GM23338 (cell line): ENCODE data around the gene MTHFD1L. TPM values are rescaled to one million over a fixed set of nuclear protein-coding genes. Genes with fewer than 3 reads are reported as not detected.

ENCODE experiments used
- ATAC-seq: fragments of 200-7000 bp; cut with Tn5 transposase; 3 replicates; pipeline ENCODE4 v1.9.1; 2020
- DNase-seq: peaks from one replicate; pipeline ENCODE4 v3.0.0-alpha.2; 2015; ENCODE audit warnings: low spot score
- H2AFZ ChIP-seq: fragments of 200-600 bp; sonication (generic); 2 replicates; pipeline ENCODE4 v1.8.0; 2016; ENCODE audit warnings: antibody characterized with exemption, mild to moderate bottlenecking, moderate library complexity
- H3F3A ChIP-seq: fragments of 200-600 bp; sonication (generic); replicated peaks from 2 replicates; pipeline ENCODE4 v1.8.0; 2017; ENCODE audit warnings: antibody characterized with exemption, mixed run types, low read depth
- H3K27ac ChIP-seq: fragments of 200-600 bp; sonication (generic); 2 replicates; pipeline ENCODE4 v1.6.1; 2016; ENCODE audit warnings: low read depth
- H3K27me3 ChIP-seq: fragments of 200-600 bp; sonication (generic); 2 replicates; pipeline ENCODE4 v1.8.0; 2016; ENCODE audit warnings: mild to moderate bottlenecking, mixed run types, moderate library complexity; ENCODE audit not compliant: insufficient read depth
- H3K36me3 ChIP-seq: fragments of 200-600 bp; sonication (generic); 2 replicates; pipeline ENCODE4 v1.8.0; 2016; ENCODE audit warnings: mild to moderate bottlenecking; ENCODE audit not compliant: insufficient read depth
- H3K4me1 ChIP-seq: fragments of 200-600 bp; sonication (generic); 2 replicates; pipeline ENCODE4 v1.8.0; 2016; ENCODE audit warnings: mild to moderate bottlenecking, moderate library complexity; ENCODE audit not compliant: insufficient read depth
- H3K4me2 ChIP-seq: fragments of 200-600 bp; sonication (generic); 2 replicates; pipeline ENCODE4 v1.7.1; 2017; ENCODE audit warnings: mixed run types
- H3K4me3 ChIP-seq: fragments of 200-600 bp; sonication (generic); 2 replicates; pipeline ENCODE4 v1.6.1; 2016; ENCODE audit warnings: mixed run types
- H3K79me2 ChIP-seq: fragments of 200-600 bp; sonication (generic); replicated peaks from 2 replicates; pipeline ENCODE4 v1.8.0; 2017; ENCODE audit warnings: mild to moderate bottlenecking; ENCODE audit not compliant: insufficient read depth
- H3K9me2 ChIP-seq: fragments of 200-600 bp; sonication (generic); 2 replicates; pipeline ENCODE4 v1.8.0; 2017; ENCODE audit not compliant: insufficient read depth
- H4K20me1 ChIP-seq: fragments of 200-600 bp; sonication (generic); replicated peaks from 2 replicates; pipeline ENCODE4 v1.8.0; 2017; ENCODE audit warnings: mild to moderate bottlenecking; ENCODE audit not compliant: insufficient read depth
- H3K27ac Mint-ChIP-seq: 2 replicates; pipeline ENCODE4 v1.8.0; 2020; ENCODE audit warnings: inconsistent platforms, mild to moderate bottlenecking, moderate library complexity, mixed read lengths
- H3K27me3 Mint-ChIP-seq: 3 replicates; pipeline ENCODE4 v1.8.0; 2022; ENCODE audit warnings: low read depth, mild to moderate bottlenecking, moderate library complexity, mixed read lengths, inconsistent platforms; ENCODE audit not compliant: insufficient read depth, poor library complexity
- H3K36me3 Mint-ChIP-seq: 3 replicates; pipeline ENCODE4 v1.8.0; 2021; ENCODE audit warnings: low read depth, mild to moderate bottlenecking, inconsistent platforms, moderate library complexity, mixed read lengths
- H3K4me1 Mint-ChIP-seq: 3 replicates; pipeline ENCODE4 v1.8.0; 2020; ENCODE audit warnings: mild to moderate bottlenecking, inconsistent platforms, mixed read lengths
- H3K4me3 Mint-ChIP-seq: 3 replicates; pipeline ENCODE4 v1.8.0; 2021; ENCODE audit warnings: moderate library complexity, mild to moderate bottlenecking, inconsistent platforms, mixed read lengths
- H3K9me3 Mint-ChIP-seq: 3 replicates; pipeline ENCODE4 v1.8.0; 2020; ENCODE audit warnings: moderate library complexity, mild to moderate bottlenecking, inconsistent platforms, mixed read lengths
- CREB1 ChIP-seq: fragments of 250-450 bp; sonication (Bioruptor Pico); IDR thresholded peaks from 2 replicates; pipeline ENCODE4 v1.5.0; 2020; ENCODE audit warnings: low read depth, mild to moderate bottlenecking, moderate library complexity
- CTCF ChIP-seq, 2 experiments: fragments of 200-600 bp in 1 of 2; sonication (generic) in 1 of 2; conservative IDR thresholded peaks; 2 replicates each; pipeline versions ENCODE4 v1.5.1 to v1.6.1; 2016 to 2017; ENCODE audit warnings: antibody characterized with exemption in 2 of 2, low read depth in 2 of 2, mild to moderate bottlenecking in 2 of 2, moderate library complexity in 1 of 2
- ETS1 ChIP-seq: IDR thresholded peaks from 2 replicates; pipeline ENCODE4 v1.6.1; 2016; ENCODE audit warnings: antibody characterized with exemption
- EZH2 ChIP-seq: fragments of 200-600 bp; sonication (generic); IDR thresholded peaks from one replicate; pipeline ENCODE4 v1.8.0; 2017; ENCODE audit warnings: antibody characterized with exemption, mild to moderate bottlenecking, low read depth; ENCODE audit not compliant: unreplicated experiment
- EZH2phosphoT487 ChIP-seq: fragments of 200-600 bp; sonication (generic); IDR thresholded peaks from one replicate; pipeline ENCODE4 v1.8.1; 2018; ENCODE audit warnings: antibody characterized with exemption; ENCODE audit not compliant: unreplicated experiment
- JUNB ChIP-seq: IDR thresholded peaks from one replicate; pipeline ENCODE4 v1.6.1; 2016; ENCODE audit warnings: antibody characterized with exemption; ENCODE audit not compliant: unreplicated experiment
- NANOG ChIP-seq: IDR thresholded peaks from 2 replicates; pipeline ENCODE4 v1.6.1; 2016; ENCODE audit warnings: antibody characterized with exemption, borderline replicate concordance
- POLR2AphosphoS5 ChIP-seq: IDR thresholded peaks from 2 replicates; pipeline ENCODE4 v1.6.1; 2016; ENCODE audit warnings: antibody characterized with exemption, low read depth
- STAT1 ChIP-seq: IDR thresholded peaks from one replicate; pipeline ENCODE4 v1.6.1; 2016; ENCODE audit warnings: antibody characterized with exemption; ENCODE audit not compliant: unreplicated experiment
- ZNF114 ChIP-seq: fragments of 250-450 bp; sonication (Bioruptor Pico); IDR thresholded peaks from 2 replicates; pipeline ENCODE4 v1.5.0; 2020; ENCODE audit warnings: mild to moderate bottlenecking, moderate library complexity
- ZNF331 ChIP-seq: fragments of 250-450 bp; sonication (Bioruptor Pico); IDR thresholded peaks from 2 replicates; pipeline ENCODE4 v1.5.0; 2020; ENCODE audit warnings: low read depth, mild to moderate bottlenecking, moderate library complexity
- ZNF462 ChIP-seq: fragments of 250-450 bp; sonication (Bioruptor Pico); IDR thresholded peaks from 2 replicates; pipeline ENCODE4 v1.5.0; 2020; ENCODE audit warnings: mild to moderate bottlenecking, moderate library complexity
- polyA plus RNA-seq: library from polyadenylated mRNA; unstranded; fragments of >200 nt; fragmentation: Nextera tagmentation; extraction: Ambion mirVana; gene quantifications from 2 replicates; pipeline ENCODE4 v1.2.1, GENCODE V29; 2016
- total RNA-seq: library from RNA; depleted of rRNA; stranded (reverse); fragments of >200 nt; shearing (Covaris generic); gene quantifications from 2 replicates; pipeline ENCODE4 v1.2.3, GENCODE V29; 2014
- TF ChIP-seq, protein P1 (sequence below): IDR thresholded peaks from one replicate; pipeline ENCODE4 v1.6.1; 2018; ENCODE audit warnings: antibody characterized with exemption; ENCODE audit not compliant: unreplicated experiment

Gene MTHFD1L
- total and polyA plus RNA-seq, 2 experiments from 2014 or later: 53.2 to 66.8 TPM

- peaks cover 3% of the 10 kb centered on the region; the same call in 1 of the 2 replicates for H4K20me1 ChIP-seq
- H2AFZ ChIP-seq: no peak overlapping the region
- H3K27ac ChIP-seq: no peak overlapping the region
- no peaks in the 10 kb centered on the region for H3K27me3 ChIP-seq
- peaks cover 21% of the 10 kb centered on the region for H3K36me3 ChIP-seq
- peaks cover 55% of the 10 kb centered on the region for H3K36me3 Mint-ChIP-seq
- H3K4me3 ChIP-seq: no peak overlapping the region
- no peak for TF ChIP-seq ZNF114 (CRISPR knock-in tag)
- no peak for TF ChIP-seq STAT1
- no peak for TF ChIP-seq EZH2
- TF ChIP-seq POLR2AphosphoS5: no peak
- TF ChIP-seq EZH2phosphoT487: no peak
- TF ChIP-seq, protein P1, sequence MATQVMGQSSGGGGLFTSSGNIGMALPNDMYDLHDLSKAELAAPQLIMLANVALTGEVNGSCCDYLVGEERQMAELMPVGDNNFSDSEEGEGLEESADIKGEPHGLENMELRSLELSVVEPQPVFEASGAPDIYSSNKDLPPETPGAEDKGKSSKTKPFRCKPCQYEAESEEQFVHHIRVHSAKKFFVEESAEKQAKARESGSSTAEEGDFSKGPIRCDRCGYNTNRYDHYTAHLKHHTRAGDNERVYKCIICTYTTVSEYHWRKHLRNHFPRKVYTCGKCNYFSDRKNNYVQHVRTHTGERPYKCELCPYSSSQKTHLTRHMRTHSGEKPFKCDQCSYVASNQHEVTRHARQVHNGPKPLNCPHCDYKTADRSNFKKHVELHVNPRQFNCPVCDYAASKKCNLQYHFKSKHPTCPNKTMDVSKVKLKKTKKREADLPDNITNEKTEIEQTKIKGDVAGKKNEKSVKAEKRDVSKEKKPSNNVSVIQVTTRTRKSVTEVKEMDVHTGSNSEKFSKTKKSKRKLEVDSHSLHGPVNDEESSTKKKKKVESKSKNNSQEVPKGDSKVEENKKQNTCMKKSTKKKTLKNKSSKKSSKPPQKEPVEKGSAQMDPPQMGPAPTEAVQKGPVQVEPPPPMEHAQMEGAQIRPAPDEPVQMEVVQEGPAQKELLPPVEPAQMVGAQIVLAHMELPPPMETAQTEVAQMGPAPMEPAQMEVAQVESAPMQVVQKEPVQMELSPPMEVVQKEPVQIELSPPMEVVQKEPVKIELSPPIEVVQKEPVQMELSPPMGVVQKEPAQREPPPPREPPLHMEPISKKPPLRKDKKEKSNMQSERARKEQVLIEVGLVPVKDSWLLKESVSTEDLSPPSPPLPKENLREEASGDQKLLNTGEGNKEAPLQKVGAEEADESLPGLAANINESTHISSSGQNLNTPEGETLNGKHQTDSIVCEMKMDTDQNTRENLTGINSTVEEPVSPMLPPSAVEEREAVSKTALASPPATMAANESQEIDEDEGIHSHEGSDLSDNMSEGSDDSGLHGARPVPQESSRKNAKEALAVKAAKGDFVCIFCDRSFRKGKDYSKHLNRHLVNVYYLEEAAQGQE: no peak
- TF ChIP-seq JUNB: no peak
- TF ChIP-seq ZNF462 (CRISPR knock-in tag): no peak
- no peak for TF ChIP-seq CTCF (conservative IDR thresholded peaks at IDR 0.05; ENCODE audit: low read depth in 2 of 2)
- TF ChIP-seq NANOG: no peak
- no peak for TF ChIP-seq ETS1
- TF ChIP-seq ZNF331 (CRISPR knock-in tag): no peak
- no peak for TF ChIP-seq CREB1 (CRISPR knock-in tag)
- H3K4me2 ChIP-seq: no peak overlapping the region
- no peaks in the 10 kb centered on the region for H3K9me2 ChIP-seq
- H3K4me1 Mint-ChIP-seq: no peaks in the 10 kb centered on the region; the same call in 2 of the 3 replicates
- no peaks in the 10 kb centered on the region for H3K27me3 Mint-ChIP-seq
- DNase-seq (no peak), ATAC-seq (no peak)
- no peak overlapping the region for H3K27ac Mint-ChIP-seq
- no peaks in the 10 kb centered on the region for H3K9me3 Mint-ChIP-seq
- H3K79me2 ChIP-seq: no peaks in the 10 kb centered on the region
- no peaks in the 10 kb centered on the region for H3F3A ChIP-seq
- H3K4me1 ChIP-seq: no peaks in the 10 kb centered on the region
- H3K4me3 Mint-ChIP-seq: no peak overlapping the region
Observed at GRCh38 chr6:150964765-150965164, 99.3 kb downstream of the MTHFD1L start.
